Effector memory CD4-positive, alpha-beta T cell (primary cell): Measurements from ENCODE around the gene TATDN3.
A peak's percentile ranks its signal among the peaks of the same experiment; 100 is the strongest.

Experiments
- DNase-seq, 3 donors: peaks; one replicate each; pipeline ENCODE4 v3.0.0-alpha.2; 2020
- H3K27ac ChIP-seq: 2 replicates; pipeline ENCODE4 v1.7.0; 2013; ENCODE audit warnings: mild to moderate bottlenecking, low read length, moderate library complexity; ENCODE audit not compliant: insufficient read depth, poor library complexity, severe bottlenecking
- H3K27me3 ChIP-seq: replicated peaks from 2 replicates; pipeline ENCODE4 v1.7.0; 2013; ENCODE audit warnings: mild to moderate bottlenecking, low read length; ENCODE audit not compliant: insufficient read depth, control insufficient read depth, poor library complexity, severe bottlenecking
- H3K36me3 ChIP-seq: 2 replicates; pipeline ENCODE4 v1.7.0; 2013; ENCODE audit warnings: mild to moderate bottlenecking, low read length, moderate library complexity; ENCODE audit not compliant: control insufficient read depth, insufficient read depth
- H3K4me1 ChIP-seq: 2 replicates; pipeline ENCODE4 v1.7.0; 2013; ENCODE audit warnings: low read length, mild to moderate bottlenecking; ENCODE audit not compliant: control insufficient read depth, insufficient read depth, poor library complexity, severe bottlenecking
- H3K4me3 ChIP-seq: 2 replicates; pipeline ENCODE4 v1.7.0; 2013; ENCODE audit warnings: low read length, low read depth, mild to moderate bottlenecking; ENCODE audit not compliant: insufficient read depth, poor library complexity, severe bottlenecking
- H3K9me3 ChIP-seq: 2 replicates; pipeline ENCODE4 v1.7.0; 2013; ENCODE audit warnings: mild to moderate bottlenecking, low read length, moderate library complexity; ENCODE audit not compliant: control insufficient read depth
- total RNA-seq, 3 donors: gene quantifications; one replicate each; lab custom pipeline; 2026; lab: John Stamatoyannopoulos, UW

The TATDN3 gene, protein sequence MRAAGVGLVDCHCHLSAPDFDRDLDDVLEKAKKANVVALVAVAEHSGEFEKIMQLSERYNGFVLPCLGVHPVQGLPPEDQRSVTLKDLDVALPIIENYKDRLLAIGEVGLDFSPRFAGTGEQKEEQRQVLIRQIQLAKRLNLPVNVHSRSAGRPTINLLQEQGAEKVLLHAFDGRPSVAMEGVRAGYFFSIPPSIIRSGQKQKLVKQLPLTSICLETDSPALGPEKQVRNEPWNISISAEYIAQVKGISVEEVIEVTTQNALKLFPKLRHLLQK
- total RNA-seq: 6.3 to 10.7 (median 9.9) reads per million in 3 donors

DNA sequence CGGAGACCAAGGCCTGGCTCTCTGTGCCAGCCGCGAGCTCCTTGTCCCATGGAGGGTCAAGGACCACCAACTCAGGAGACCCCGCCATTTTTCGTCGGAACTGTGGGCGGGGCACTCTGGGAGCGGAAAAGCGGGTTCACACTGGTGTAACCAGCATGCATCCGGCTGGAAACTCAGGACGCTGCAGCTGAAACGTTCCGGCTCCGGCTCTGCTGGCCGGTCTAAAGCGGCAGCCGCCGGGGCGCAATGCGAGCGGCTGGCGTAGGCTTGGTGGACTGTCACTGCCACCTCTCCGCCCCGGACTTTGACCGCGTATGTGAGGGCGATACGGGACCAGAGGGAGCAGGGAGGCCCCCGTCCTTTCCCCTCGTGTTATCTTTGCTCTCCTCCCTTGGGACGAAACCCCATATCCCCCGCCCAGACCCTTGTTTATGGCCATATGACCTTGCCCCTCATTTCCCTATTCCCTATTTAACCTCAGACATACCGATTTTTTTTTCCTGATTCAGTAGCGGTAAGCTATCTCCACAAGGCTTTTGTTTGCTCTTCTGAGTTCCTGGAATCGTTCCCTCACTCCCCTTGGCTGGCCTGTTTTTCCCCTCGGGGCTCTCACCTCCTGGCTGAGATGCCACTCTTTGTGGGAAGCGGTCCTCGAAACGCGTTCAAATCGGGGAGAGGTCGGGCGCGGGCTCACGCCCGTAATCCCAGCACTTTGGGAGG, at the start of gene TATDN3, which contains the start of gene NSL1:
TATDN3 (plus strand) TSS at position 219 of the 720 bp plus-strand sequence; CDS start at position 247, 28 bp downstream.
NSL1 (minus strand) TSS at position 102 of the 720 bp plus-strand sequence; CDS start at position 88, 14 bp downstream.
- Histone ChIP-seq H3K4me3 (peak within 1 kb of the TSS; percentile 99), H3K27me3 (no peaks in the 10 kb centered on the region), H3K36me3 (peaks cover 2% of the 10 kb centered on the region), H3K27ac (peak within 1 kb of the TSS; percentile 76), H3K4me1 (peaks cover 13% of the 10 kb centered on the region), H3K9me3 (no peaks in the 10 kb centered on the region)
- peak; percentile 83 to 86 (median 85) for DNase-seq

GRCh38 chr1:212743901-212744475, 47.7 kb upstream of the TATDN3 start:
- Histone ChIP-seq H3K27ac (no peak overlapping the region), H3K9me3 (no peaks in the 10 kb centered on the region), H3K4me3 (no peak overlapping the region), H3K4me1 (no peaks in the 10 kb centered on the region), H3K27me3 (no peaks in the 10 kb centered on the region), H3K36me3 (no peaks in the 10 kb centered on the region)
- no peak for DNase-seq

GRCh38 chr1:212745303-212745702, 46.4 kb upstream of the TATDN3 start:
- no peak for DNase-seq

DNA sequence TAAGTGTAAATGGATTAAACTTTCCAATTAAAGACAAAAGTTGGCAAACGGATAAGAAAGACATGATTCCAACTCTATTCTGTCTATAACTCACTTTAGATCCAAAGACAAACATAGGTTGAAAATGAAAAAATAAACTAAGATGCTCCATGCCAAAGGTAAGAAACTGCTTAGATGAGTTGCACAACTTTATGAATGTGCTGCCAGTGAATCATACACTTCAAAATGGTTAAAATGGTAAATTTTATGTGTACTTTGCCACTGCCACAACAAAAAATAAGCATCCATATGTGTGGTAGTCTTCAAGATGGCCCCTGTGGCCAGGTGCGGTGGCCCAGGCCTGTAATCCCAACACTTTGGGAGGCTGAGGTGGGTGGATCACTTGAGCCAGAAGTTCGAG, 45.1 kb upstream of the TATDN3 start:
- H3K9me3 ChIP-seq: no peaks in the 10 kb centered on the region
- H3K4me1 ChIP-seq: peaks cover 9% of the 10 kb centered on the region
- DNase-seq: no peak
- H3K4me3 ChIP-seq: no peak overlapping the region
- no peaks in the 10 kb centered on the region for H3K27me3 ChIP-seq
- no peaks in the 10 kb centered on the region for H3K36me3 ChIP-seq
- no peak overlapping the region for H3K27ac ChIP-seq

More at GRCh38 chr1:212745303-212745702, 46.4 kb upstream of the TATDN3 start:
- Histone ChIP-seq H3K27me3 (no peaks in the 10 kb centered on the region), H3K9me3 (no peaks in the 10 kb centered on the region), H3K27ac (no peak overlapping the region), H3K4me1 (peaks cover 8% of the 10 kb centered on the region), H3K4me3 (no peak overlapping the region), H3K36me3 (no peaks in the 10 kb centered on the region)

- no peak for DNase-seq
- H3K9me3 ChIP-seq: no peaks in the 10 kb centered on the region
- peak overlapping the region; percentile 49 for H3K27ac ChIP-seq
- no peaks in the 10 kb centered on the region for H3K36me3 ChIP-seq
- H3K4me1 ChIP-seq: peaks cover 24% of the 10 kb centered on the region
- H3K27me3 ChIP-seq: no peaks in the 10 kb centered on the region
- no peak overlapping the region for H3K4me3 ChIP-seq
Observed at GRCh38 chr1:212749821-212750535, 41.7 kb upstream of the TATDN3 start.

DNA sequence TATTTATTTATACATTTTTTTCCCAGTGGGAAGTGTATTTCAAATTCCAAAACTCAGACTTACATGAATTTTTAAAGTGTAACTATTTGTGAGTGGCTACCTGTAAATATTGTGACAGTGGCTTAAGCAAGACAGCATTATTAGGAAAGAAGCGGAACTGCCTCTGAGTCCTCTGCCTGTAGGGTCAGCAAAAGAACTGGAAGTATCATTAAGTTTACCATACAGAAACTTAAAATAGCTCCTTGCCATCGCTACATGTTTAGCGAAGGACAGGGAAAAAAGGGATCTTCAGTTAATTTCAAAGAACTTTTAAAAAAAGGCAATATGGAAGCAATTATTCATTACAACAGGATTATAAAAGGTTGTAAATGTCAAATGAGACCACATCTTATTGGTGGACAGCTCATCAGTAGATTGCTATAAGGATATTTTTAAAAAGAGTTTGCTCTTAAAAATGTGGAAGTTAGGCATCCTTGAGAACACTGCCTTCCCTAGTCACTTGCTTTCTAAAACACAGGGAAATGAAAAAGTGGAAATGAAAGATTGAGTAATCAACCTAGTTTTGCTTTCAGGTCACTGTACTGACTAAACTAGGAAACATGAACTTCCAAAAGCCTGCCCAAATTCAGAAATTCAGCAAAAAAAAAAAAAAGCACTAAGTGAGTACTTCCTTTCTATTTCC, 39.3 kb upstream of the TATDN3 start:
- no peak overlapping the region for H3K27ac ChIP-seq

GRCh38 chr1:212752934-212753497, 38.7 kb upstream of the TATDN3 start:
- Histone ChIP-seq H3K4me3 (peak overlapping the region; percentile 1), H3K36me3 (no peaks in the 10 kb centered on the region), H3K27me3 (no peaks in the 10 kb centered on the region), H3K27ac (peak overlapping the region; percentile 38), H3K4me1 (peaks cover 24% of the 10 kb centered on the region), H3K9me3 (no peaks in the 10 kb centered on the region)
- DNase-seq: no peak

More for the DNA sequence above, 39.3 kb upstream of the TATDN3 start:
- Histone ChIP-seq H3K9me3 (no peaks in the 10 kb centered on the region), H3K4me3 (peak overlapping the region; percentile 1), H3K4me1 (peaks cover 24% of the 10 kb centered on the region), H3K36me3 (no peaks in the 10 kb centered on the region), H3K27me3 (no peaks in the 10 kb centered on the region)
- no peak for DNase-seq

- no peak for DNase-seq
- Histone ChIP-seq H3K36me3 (no peaks in the 10 kb centered on the region), H3K27me3 (no peaks in the 10 kb centered on the region), H3K9me3 (no peaks in the 10 kb centered on the region), H3K27ac (no peak overlapping the region), H3K4me3 (no peak overlapping the region), H3K4me1 (peaks cover 24% of the 10 kb centered on the region)
Observed at GRCh38 chr1:212753749-212754148, 37.9 kb upstream of the TATDN3 start.

DNA sequence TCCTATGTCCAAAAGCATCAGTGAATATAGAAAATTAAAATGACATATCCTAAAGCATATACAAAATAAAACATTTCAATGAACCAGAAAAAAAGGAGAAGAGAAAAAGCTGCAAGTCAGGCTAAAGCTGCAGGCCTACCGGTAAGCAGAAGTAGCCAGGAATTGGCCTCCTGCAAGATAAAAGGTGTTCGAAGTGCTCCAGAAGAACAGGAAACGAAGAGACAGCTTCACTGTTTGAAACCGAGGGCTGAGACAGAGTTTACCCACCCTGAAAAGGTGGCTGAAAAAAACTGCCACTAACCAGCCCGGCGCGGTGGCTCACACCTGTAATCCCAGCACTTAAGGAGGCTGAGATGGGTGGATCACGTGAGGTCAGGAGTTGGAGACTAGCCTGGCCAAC, 37.5 kb upstream of the TATDN3 start:
- peak overlapping the region; percentile 19 for H3K4me3 ChIP-seq
- H3K27me3 ChIP-seq: no peaks in the 10 kb centered on the region
- peak overlapping the region; percentile 10 for H3K27ac ChIP-seq
- no peaks in the 10 kb centered on the region for H3K36me3 ChIP-seq
- DNase-seq: no peak
- H3K9me3 ChIP-seq: no peaks in the 10 kb centered on the region
- peaks cover 24% of the 10 kb centered on the region for H3K4me1 ChIP-seq
